ENCODE measurements around the gene MAMDC4.
"Not testable (repeated sequence)": the region's sequence is repeated elsewhere in the genome, so short reads cannot be mapped to it uniquely, and the experiment has no call there.

The MAMDC4 gene

DNA sequence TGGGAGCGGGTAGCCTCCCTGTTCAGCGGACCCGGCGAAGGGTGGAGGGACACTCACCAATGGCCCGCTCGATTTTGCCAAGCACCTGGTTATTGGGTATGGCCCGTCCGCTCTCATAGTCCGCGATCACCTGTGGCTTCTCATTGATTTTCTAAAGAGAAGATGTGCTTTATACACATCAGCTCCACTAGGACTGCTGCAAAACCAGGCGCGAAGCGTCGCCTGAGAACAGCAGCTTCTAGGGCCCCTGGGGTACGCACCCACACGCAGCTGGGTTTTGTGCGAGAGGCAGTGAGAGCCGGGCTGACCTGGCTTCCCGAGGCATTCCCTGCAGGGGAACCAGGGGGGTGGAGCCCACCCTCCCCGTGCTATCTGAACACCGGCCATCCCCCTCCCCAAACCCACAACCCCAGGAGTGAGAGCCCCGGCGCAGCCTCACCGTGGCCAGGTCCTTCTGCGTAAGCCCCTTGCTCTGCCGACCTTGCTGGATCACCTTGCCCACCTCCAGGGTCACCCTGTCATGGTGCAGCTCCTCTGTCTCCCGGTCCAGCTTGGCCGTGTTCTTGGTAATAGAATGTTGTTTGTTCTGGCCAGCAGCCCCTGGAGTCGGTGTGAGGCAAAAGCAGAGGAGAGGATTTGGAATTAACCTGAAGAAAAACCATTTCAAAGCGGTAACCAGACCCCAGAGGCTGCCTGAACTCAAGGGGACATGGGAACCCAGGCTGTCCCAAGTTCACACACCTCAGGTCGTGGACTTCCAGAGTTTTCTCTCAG, 10.9 kb downstream of the MAMDC4 start:
- no peak for DNase-seq (ENCODE audit: low read depth)

DNA sequence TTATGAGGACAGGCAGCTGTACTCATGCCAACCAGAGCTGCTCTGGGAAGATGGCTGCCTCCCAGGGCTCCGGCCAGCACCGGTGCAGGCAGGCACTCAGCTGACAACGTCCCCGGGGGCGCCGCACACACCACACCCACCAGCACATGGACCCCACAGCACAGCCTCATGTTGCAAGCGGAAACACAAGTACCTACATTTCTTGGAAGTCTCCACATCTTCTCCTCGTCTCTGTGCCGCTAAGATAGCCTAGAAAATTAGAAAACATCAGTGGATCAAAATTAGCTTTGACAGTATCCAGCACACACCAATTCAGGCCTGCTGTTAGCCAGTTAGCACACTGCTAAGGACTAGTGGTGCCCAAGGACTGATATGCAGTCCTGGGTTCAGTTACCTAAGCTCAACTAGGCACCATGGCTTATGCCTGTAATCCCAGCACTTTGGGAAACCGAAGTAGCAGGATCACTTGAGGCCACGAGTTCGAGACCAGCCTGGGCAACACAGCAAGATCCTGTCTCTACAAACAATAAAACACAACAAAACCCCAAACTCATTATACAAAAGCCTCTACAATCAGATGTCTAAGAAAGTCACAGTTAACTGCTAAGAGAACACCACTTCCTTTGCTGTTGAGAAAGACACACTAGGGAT, 11.6 kb downstream of the MAMDC4 start:
- no peak for DNase-seq (ENCODE audit: low read depth)

DNA sequence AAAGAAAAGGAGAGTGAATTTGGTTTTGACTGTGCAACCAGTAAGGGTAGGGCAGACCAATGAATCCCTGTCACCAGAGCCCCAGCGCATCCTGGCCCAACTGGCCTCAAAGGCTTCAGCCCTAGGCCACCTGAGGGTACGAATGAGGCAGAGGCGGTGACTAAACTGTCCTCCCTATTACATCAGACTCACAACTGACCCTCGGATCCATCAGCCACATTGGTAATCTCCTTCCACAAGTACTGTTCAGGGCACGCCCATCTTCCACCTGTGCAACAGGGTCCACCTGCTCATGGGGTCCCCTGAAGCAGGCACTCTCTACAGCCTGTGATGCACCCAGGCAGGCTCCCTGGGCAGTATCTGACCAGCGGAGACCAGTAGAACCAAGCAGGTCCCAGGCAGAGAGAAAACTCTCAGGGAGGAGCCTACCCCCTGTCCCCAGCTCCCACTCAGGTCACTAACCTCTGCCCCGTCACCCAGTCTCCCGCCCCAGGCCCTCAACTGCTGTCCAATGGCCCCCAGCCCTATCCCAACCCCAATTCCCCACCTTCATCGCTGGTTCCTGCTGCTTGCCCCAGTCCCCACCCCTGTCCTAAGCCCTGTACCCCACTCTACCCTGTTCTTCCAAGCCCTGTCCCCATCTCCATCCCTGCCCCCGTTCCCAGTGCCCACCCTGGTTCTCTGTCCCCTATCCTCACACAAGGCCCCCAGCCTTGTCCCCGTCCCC, 13.1 kb downstream of the MAMDC4 start:
- DNase-seq (ENCODE audit: low read depth), result no peak

DNA sequence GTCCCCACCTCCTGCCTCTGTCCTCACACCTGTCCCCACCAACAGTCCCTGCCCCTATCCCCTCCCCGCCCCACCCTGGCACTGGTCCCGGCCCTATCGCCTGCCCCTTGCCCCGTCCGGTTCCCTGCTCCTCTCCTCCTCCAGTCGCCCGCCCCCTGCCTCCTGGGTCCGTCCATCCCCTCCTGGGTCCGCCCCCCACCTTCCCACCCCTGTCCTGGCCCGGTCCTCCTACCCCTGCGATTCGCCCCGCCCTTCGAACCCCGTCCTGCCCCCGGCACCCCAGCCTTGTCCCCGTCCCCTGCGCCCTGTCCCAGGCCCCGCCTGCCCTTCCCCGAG, 13.6 kb downstream of the MAMDC4 start:
- DNase-seq (ENCODE audit: low read depth), result no peak

DNA sequence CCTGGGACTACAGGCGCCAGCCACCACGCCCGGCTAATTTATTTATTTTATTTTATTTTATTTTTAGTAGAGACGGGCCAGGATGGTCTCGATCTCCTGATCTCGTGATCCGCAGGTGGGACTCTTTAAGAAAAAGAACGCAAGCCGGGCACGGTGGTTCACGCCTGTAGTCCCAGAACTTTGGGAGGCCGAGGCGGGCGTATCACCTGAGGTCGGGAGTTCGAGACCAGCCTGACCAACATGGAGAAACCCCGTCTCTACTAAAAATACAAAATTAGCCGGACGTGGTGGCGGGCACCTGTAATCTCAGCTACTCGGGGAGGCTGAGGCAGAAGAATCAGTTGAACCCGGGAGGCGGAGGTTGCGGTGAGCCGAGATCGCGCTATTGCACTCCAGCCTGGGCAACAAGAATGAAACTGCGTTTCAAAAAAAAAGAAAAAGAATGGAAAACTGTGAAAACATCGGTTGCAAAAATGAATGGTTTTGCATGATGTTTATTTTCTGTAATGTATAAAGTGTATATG, 14.8 kb downstream of the MAMDC4 start:
- DNase-seq (ENCODE audit: low read depth), result not testable (repeated sequence)

DNA sequence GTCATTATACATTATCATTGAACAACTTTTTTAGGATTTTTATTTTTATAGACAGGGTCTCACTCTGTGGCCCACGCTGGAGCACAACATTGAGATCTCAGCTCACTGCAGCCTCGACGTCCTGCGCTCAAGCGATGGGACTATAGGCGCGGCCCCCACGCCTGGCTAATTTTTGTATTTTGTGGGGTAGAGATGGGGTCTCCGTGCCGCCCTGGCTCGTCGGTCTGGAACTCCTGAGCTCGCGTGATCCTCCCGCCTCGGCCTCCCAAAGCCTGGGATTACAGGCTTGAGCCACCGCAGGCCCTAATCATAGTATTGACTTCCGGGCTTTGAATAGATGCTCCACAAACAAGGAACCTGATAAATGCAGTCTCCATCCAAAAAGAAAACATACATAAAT, 15.3 kb downstream of the MAMDC4 start:
- no peak for DNase-seq (ENCODE audit: low read depth)

DNA sequence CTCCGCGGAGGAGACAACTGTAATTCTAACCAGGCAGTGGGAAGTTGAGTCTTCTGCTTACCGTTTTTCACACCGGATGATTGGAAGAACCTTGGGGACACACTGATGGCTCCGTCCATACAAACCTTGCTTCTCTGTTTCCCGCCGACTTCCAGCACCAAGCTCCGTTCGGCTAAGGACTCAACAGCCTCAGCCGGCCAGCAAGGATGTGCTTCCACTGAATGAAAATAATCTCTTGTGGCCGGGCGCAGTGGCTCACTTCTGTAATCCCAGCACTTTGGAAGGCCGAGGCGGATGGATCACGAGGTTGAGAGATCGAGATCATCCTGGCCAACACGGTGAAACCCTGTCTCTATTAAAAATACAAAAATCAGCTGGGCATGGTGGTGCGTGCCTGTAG, 15.8 kb downstream of the MAMDC4 start:
- no peak for DNase-seq (ENCODE audit: low read depth)

DNA sequence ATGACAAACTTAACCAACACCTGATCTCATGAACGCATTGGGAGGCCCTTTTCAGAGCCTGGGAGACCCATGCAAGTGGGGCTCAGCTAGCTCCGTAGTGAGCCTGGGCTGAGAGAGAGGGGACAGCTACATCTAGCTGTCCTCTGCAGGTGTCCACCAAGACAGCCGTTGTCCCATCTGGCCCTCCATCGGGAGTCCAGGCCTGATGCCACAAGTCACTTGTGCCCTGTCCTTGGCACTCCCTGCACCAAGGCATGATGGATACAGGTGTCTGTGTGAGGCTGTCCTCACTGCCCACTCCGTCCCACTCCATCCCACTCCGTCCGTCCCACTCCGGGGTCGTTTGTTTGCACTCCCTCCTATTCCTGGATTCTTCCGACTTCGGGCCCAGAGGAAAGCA, 16.5 kb downstream of the MAMDC4 start:
- DNase-seq (ENCODE audit: low read depth), result no peak

DNA sequence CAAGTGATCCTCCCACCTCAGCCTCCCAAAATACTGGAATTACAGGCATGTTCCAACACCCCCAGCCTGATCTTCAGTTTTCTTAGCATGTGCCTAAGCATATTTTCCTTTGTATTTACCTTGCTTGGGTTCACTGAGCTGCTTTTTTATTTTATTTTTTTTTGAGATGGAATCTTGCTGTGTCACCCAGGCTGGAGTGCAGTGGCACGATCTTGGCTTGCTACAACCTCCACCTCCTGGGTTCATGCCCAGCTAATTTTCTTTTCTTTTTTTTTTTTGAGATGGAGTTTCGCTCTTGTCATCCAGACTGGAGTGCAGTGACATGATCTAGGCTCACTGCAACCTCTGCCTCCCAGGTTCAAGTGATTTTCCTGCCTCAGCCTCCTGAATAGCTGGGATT, 17.5 kb downstream of the MAMDC4 start:
- not testable (repeated sequence) for DNase-seq (ENCODE audit: low read depth)

DNA sequence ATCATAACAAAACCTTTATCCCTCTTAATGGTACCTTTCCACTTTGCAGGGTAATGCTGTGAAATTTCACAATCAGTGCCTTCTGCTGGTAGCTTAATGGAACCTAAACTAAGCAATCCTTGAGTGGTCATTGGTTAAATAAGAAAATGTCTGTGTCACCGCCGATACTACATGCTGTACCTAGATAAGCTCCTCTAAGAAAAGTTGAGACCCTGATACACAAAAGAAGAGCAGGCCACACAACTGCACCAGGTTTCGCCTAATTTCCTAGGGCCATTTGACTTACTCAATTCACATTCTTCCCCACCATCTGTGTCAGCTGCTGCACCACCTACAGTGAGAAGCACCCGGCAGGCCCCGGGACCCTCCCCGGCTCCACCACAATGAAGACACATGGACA, 23.0 kb downstream of the MAMDC4 start:
- no peak for DNase-seq (ENCODE audit: low read depth)

DNA sequence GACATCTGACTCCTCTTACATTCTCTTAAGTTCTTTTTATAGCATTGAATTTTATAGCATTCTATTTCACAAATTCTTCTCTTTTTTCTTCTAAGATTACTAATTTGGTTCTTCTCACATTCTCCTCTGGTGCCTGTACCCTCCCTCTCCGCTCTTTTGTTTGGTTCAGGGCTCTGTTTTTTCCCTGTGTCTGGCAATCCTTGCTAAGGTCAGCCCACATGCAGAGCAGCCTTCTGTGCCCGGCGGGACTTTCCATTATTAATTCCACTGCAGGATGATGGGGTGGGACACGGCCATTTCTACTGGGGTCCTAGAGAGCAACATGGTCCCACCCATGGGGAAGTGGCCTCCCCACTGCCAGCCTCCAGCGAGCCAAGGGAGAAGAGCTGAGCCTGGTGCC, 24.3 kb downstream of the MAMDC4 start:
- DNase-seq (ENCODE audit: low read depth), result no peak

DNA sequence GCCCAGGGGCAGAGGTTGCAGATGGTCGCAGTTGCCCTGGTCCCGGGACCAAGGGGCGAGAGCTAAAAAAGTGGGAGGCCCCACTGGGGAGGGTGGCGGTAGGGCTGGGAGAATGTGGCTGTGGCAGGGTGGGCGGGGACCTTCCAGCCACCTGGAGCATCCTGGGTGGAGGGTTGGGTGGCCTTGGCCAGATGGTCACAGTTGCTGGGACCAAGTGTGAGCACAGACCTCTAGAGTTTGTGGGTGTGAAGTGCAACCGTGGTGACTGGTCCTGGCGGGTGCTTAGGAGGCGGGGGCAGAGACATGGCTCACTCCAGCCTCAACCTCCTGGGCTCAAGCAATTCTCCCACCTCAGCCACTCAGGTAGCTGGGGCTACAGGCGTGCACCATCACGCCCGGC, 28.5 kb downstream of the MAMDC4 start:
- DNase-seq (ENCODE audit: low read depth), result no peak

DNA sequence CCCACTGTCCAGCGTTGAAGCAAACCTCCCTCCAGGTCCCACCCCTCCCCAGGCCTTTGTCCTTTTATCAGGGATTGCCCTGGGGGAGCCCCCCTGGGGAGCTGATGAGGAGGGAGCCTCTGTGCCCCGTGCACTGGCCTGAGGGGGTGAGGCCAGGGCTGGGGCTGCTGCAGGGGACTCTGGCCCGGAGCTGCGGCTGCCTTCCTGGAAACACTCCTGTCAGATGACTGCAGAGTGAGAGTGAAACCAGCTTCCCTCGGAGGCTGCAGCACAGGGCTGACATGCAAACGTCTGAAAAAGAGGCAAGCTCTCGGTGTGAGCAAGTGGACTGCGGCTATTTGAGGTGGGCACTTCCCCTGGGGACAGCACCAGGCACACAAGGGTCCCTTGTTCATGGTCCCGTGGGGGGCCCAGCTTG, 29.6 kb downstream of the MAMDC4 start:
- no peak for DNase-seq (ENCODE audit: low read depth)

DNA sequence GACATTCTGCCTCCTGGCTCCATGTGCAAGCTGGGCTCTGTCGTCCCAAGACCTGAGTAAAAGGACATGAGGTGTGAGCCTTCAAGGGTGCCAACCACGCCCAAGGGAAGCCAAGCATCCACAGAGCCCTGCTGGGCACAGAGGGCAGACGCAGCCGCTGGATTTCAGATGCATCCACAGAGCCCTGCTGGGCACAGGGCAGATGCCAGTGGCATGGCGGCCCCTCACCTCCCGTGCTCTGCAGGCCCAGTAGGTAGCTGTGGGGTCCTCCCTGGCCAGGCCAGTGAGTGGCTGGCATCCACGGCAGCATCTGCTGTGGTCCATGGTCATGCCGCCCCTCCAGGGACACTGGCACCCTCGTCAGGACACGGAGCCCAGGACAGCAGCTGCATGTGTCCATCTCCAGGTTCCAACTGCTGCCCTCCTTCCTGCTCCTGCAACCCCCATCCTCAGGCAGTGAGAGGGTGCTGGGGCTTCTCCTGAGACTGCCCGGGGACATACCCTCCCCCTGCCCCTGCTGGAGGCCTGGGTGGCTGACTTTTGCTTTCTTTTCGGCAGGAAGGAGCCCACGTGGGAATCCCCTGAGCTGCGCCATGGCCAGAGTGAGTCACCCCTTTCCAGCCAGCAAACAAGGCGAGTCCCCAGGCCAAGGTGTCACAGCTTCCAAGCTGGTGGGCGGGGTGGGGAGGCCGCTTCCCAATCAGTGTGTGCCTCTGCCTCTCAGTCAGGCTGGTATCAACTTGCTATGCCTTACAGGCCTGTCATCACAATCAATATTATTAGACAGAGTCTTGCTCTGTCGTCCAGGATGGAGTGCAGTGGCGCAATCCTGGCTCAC, 30.2 kb downstream of the MAMDC4 start:
- DNase-seq (ENCODE audit: low read depth), result peak; percentile 82

DNA sequence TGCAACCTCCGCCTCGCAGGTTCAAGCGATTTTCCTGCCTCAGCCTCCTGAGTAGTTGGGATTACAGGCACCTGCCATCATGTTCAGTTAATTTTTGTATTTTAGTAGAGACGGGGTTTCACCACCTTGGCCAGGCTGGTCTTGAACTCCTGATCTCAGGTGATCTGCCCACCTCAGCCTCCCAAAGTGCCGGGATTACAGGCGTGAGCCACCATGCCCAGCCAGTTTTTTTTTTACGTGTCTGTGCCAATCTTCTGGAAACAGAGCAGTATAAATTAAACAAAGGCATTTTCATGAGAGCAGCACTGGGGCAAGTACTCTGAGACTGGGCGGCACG, 30.8 kb downstream of the MAMDC4 start:
- DNase-seq (ENCODE audit: low read depth), result not testable (repeated sequence)

DNA sequence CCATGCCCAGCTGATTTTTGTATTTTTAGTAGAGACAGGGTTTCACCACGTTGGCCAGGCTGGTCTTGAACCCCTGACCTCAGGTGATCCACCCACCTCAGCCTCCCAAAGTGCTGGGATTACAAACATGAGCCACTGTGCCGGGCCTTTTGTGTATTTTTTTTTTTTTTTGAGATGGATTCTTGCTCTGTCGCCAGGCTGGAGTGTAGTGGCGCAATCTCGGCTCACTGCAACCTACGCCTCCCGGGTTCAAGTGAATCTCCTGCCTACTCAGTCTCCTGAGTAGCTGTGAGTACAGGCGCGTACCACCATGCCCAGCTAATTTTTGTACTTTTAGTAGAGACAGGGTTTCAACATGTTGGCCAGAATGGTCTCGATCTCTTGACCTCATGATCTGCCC, 31.5 kb downstream of the MAMDC4 start:
- not testable (repeated sequence) for DNase-seq (ENCODE audit: low read depth)

DNA sequence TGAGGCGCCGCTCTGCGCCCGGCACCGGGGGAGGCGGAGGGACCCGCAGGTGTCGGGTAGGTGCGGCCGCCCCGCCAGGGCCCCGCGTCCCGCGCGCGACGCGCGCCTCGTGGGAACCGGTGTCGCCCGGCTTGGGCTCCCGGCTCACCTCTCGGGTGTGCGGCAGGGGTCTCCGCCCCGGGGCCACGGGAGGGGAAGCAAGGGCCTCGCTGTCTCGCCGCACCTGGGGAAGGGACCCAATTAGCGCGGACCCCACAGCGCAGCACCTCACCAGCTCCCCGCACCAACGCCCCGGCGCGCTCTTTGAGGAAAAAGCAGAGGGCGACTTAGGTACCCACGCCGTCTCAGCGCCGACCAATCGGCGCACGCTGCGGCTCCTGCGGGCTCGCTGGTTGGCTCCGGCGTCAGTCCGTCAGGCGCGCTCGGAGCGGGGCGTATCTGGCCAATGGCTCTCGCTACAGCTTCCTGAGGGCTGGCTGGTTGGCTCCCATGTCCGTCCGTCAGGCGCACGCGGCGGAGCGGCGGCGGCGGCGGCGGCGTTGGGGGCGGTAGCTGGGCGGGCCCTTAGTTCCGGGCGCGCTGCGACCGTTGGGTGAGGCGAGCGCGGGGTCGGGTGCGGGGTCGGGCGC, 33.9 kb downstream of the MAMDC4 start, which contains the start of gene TRAF2:
Gene TRAF2, plus strand, starts transcription at position 567 of the 629 bp plus-strand sequence. CDS start 12,225 bp downstream, outside the sequence.
- peak; percentile 88 for DNase-seq (ENCODE audit: low read depth)

DNA sequence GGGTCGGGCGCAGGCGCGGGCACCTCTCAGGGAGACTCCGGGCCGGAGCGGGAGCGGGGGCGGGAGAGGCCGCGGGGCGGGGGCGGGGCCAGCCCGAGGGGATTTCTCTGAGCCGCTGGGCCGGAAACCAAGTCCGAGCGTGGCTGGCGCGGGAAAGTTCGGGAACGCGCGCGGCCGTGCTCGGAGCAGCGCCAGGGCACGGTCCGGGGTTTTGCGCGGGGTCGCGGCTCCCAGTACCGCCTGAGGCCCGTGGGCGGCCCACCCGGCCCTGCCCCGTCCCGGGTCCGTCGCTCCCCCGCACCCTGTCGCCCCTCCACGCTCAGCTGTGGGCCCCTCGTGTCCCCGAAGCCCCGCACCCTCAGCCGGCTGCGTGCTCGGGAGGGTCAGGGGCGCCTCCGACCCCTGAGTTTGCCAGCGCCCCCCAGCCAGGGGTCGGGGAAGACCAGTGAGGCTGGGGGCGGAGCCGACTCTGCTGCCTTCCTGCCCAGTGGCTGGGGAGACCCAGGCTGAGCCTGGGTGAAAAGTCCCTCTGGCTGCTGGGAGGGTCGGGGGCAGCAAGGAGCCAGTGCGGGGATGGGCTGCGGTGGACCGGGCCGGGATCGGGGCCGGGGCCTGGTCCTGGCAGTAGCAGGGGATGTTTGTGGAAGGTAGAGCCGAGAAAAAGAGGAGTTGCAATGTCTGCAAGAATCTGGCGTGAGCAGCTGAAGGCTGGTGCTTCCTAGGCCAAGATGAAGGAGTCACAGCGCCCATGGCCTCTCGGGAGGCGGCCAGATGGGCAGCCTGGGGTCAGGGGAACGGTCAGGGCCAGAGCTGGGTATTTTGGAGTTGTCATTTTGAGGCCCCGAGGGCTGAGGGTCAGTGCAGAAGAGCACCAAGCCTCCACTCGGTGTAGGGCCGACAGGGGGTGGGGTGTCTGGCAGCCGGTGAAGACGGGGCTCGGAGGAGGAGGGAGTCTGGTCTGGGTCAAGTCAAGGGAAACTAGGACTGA, 34.8 kb downstream of the MAMDC4 start:
- DNase-seq (ENCODE audit: low read depth), result no peak

DNA sequence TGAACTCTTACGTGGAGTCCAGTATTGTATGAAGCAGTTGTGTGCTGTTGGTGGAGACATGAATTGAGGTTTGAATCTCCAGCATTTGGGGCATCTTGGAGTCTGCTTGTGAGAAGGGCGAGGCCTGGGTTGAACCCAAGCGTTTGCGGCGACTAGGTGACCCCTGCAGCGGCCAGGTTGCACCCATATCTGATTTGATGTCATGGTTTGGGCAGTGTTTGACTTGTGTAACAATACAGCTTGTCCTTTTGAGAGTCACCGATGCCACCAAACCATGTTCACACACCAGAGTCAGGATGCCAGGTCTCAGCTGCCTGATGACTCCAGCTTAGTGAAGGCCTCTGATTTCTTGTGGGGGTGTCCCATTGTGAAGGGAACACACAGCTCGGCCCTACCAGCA, 36.3 kb downstream of the MAMDC4 start:
- no peak for DNase-seq (ENCODE audit: low read depth)

DNA sequence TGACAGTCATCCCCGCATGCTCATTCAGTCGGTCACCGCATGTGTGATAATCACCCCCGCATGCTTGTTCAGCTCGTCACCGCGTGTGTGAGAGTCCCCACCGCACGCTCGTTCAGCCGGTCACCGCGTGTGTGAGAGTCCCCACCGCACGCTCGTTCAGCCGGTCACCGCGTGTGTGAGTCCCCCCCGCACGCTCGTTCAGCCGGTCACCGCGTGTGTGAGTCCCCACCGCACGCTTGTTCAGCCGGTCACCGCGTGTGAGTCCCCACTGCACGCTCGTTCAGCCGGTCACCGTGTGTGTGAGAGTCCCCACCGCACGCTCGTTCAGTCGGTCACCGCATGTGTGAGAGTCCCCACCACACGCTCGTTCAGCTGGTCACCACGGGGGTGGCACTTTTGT, 37.7 kb downstream of the MAMDC4 start:
- no peak for DNase-seq (ENCODE audit: low read depth)
